HepG2 (cell line): ENCODE data around the gene VAMP8. TPM values are rescaled to one million over a fixed set of nuclear protein-coding genes. Genes with fewer than 3 reads are reported as not detected.

ENCODE experiments used
- AKAP8 ChIP-seq: sonication (generic); formaldehyde crosslinking; IDR thresholded peaks from 2 replicates; pipeline ENCODE4 v1.5.1; 2020; ENCODE audit warnings: mild to moderate bottlenecking, missing genetic modification reagents
- CHD2 ChIP-seq: IDR thresholded peaks from 2 replicates; pipeline ENCODE4 v1.6.1; 2011; ENCODE audit warnings: low read depth, low read length, improper control_type of control experiment
- DPF2 ChIP-seq: sonication (generic); formaldehyde crosslinking; IDR thresholded peaks from 2 replicates; pipeline ENCODE4 v1.4.0; 2020; ENCODE audit warnings: mild to moderate bottlenecking, low read depth, missing genetic modification reagents, borderline replicate concordance
- ELK4 ChIP-seq: sonication (generic); formaldehyde crosslinking; IDR thresholded peaks from 2 replicates; pipeline ENCODE4 v1.9.0; 2021; ENCODE audit warnings: missing genetic modification reagents, borderline replicate concordance
- KMT2A ChIP-seq: sonication (generic); formaldehyde crosslinking; IDR thresholded peaks from 2 replicates; pipeline ENCODE4 v1.4.0; 2020; ENCODE audit warnings: missing genetic modification reagents
- RXRA ChIP-seq: sonication (generic); formaldehyde crosslinking; IDR thresholded peaks from 2 replicates; pipeline ENCODE4 v1.5.1; 2020; ENCODE audit warnings: missing genetic modification reagents
- ZIK1 ChIP-seq: sonication (generic); formaldehyde crosslinking; IDR thresholded peaks from 2 replicates; pipeline ENCODE4 v1.5.0; 2020; ENCODE audit warnings: mild to moderate bottlenecking, low read depth, missing genetic modification reagents, borderline replicate concordance
- ZNF138 ChIP-seq: sonication (generic); formaldehyde crosslinking; IDR thresholded peaks from 2 replicates; pipeline ENCODE4 v1.5.0; 2020; ENCODE audit warnings: mild to moderate bottlenecking, low read depth, missing genetic modification reagents
- ZNF276 ChIP-seq: sonication (generic); formaldehyde crosslinking; IDR thresholded peaks from 2 replicates; pipeline ENCODE4 v1.4.0; 2020; ENCODE audit warnings: mild to moderate bottlenecking, low read depth, missing genetic modification reagents
- ZNF33A ChIP-seq: sonication (generic); formaldehyde crosslinking; IDR thresholded peaks from 2 replicates; pipeline ENCODE4 v1.5.1; 2020; ENCODE audit warnings: missing genetic modification reagents, mild to moderate bottlenecking, moderate library complexity, borderline replicate concordance
- ZNF33B ChIP-seq: sonication (generic); formaldehyde crosslinking; IDR thresholded peaks from 2 replicates; pipeline ENCODE4 v1.5.1; 2020; ENCODE audit warnings: mild to moderate bottlenecking, missing genetic modification reagents
- ZNF660 ChIP-seq: sonication (generic); formaldehyde crosslinking; IDR thresholded peaks from 2 replicates; pipeline ENCODE4 v1.5.1; 2020; ENCODE audit warnings: mild to moderate bottlenecking, low read depth, missing genetic modification reagents, borderline replicate concordance
- polyA plus RNA-seq, 8 experiments: library from polyadenylated mRNA; depleted of rRNA in 3 of 8; stranded (reverse) in 7 of 8; unstranded in 1 of 8; fragments of >200 nt; fragmentation: Illumina TruSeq in 4 of 8; extraction: Trizol in 4 of 8; gene quantifications; 2 replicates each; pipeline versions ENCODE4 v1.2.1 to v1.2.3, GENCODE V29; 2011 to 2016; ENCODE audit warnings: low read depth in 4 of 8, missing spikeins in 1 of 8, mixed read lengths in 1 of 8; ENCODE audit not compliant: insufficient read depth in 1 of 8
- total RNA-seq, 5 experiments: library from RNA; depleted of rRNA; stranded (reverse); fragments of >200 nt; fragmentation: Illumina TruSeq; extraction: Trizol; gene quantifications; 2 replicates each; pipeline ENCODE4 v1.2.3, GENCODE V29; 2016; ENCODE audit warnings: low read depth in 1 of 5
- TF ChIP-seq, protein P1 (sequence below), 2 experiments: fragments of 450-650 bp in 1 of 2; sonication (generic) in 1 of 2; formaldehyde crosslinking in 1 of 2; IDR thresholded peaks; 2 replicates each; pipeline versions ENCODE4 v1.6.1 to v1.8.0; 2016 to 2022; ENCODE audit warnings: antibody characterized with exemption in 1 of 2, mild to moderate bottlenecking in 1 of 2, missing genetic modification reagents in 1 of 2
- TF ChIP-seq, protein P2 (sequence below): sonication (generic); formaldehyde crosslinking; IDR thresholded peaks from 2 replicates; pipeline ENCODE4 v1.8.0; 2022; ENCODE audit warnings: missing genetic modification reagents, mild to moderate bottlenecking, borderline replicate concordance

The VAMP8 gene
- total and polyA plus RNA-seq, 2 of the 13 experiments (the other 11 are each of a cell fraction or from before 2014, with no cell fraction given), result 83.3 to 157 TPM

- TF ChIP-seq, protein P1, sequence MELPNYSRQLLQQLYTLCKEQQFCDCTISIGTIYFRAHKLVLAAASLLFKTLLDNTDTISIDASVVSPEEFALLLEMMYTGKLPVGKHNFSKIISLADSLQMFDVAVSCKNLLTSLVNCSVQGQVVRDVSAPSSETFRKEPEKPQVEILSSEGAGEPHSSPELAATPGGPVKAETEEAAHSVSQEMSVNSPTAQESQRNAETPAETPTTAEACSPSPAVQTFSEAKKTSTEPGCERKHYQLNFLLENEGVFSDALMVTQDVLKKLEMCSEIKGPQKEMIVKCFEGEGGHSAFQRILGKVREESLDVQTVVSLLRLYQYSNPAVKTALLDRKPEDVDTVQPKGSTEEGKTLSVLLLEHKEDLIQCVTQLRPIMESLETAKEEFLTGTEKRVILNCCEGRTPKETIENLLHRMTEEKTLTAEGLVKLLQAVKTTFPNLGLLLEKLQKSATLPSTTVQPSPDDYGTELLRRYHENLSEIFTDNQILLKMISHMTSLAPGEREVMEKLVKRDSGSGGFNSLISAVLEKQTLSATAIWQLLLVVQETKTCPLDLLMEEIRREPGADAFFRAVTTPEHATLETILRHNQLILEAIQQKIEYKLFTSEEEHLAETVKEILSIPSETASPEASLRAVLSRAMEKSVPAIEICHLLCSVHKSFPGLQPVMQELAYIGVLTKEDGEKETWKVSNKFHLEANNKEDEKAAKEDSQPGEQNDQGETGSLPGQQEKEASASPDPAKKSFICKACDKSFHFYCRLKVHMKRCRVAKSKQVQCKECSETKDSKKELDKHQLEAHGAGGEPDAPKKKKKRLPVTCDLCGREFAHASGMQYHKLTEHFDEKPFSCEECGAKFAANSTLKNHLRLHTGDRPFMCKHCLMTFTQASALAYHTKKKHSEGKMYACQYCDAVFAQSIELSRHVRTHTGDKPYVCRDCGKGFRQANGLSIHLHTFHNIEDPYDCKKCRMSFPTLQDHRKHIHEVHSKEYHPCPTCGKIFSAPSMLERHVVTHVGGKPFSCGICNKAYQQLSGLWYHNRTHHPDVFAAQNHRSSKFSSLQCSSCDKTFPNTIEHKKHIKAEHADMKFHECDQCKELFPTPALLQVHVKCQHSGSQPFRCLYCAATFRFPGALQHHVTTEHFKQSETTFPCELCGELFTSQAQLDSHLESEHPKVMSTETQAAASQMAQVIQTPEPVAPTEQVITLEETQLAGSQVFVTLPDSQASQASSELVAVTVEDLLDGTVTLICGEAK (IDR thresholded peaks at IDR 0.05), result no peak
- TF ChIP-seq, protein P1 (CRISPR knock-in tag; IDR thresholded peaks at IDR 0.05), result no peak
- TF ChIP-seq ZNF138 (CRISPR knock-in tag), result no peak
- no peak for TF ChIP-seq ZNF33A (CRISPR knock-in tag)
- TF ChIP-seq DPF2, result peak; percentile 60; the same call in 1 of the 2 replicates
- TF ChIP-seq ELK4, result no peak
- TF ChIP-seq, protein P2, sequence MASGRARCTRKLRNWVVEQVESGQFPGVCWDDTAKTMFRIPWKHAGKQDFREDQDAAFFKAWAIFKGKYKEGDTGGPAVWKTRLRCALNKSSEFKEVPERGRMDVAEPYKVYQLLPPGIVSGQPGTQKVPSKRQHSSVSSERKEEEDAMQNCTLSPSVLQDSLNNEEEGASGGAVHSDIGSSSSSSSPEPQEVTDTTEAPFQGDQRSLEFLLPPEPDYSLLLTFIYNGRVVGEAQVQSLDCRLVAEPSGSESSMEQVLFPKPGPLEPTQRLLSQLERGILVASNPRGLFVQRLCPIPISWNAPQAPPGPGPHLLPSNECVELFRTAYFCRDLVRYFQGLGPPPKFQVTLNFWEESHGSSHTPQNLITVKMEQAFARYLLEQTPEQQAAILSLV (CRISPR knock-in tag), result peak; percentile 80; the same call in 1 of the 2 replicates
- TF ChIP-seq ZNF660, result no peak
- TF ChIP-seq CHD2, result no peak
- peak; percentile 65; the same call in 1 of the 2 replicates for TF ChIP-seq KMT2A (CRISPR knock-in tag)
- TF ChIP-seq RXRA (CRISPR knock-in tag), result no peak
- TF ChIP-seq ZNF276 (CRISPR knock-in tag), result no peak
- TF ChIP-seq ZNF33B (CRISPR knock-in tag), result no peak; the same call in 1 of the 2 replicates
- TF ChIP-seq ZIK1, result no peak
- TF ChIP-seq AKAP8, result peak; percentile 69; the same call in 1 of the 2 replicates
These were observed 12.8 kb downstream of the VAMP8 start (continued) for GRCh38 chr2:85589982-85590791.
